Vagina (tissue), 2 donors: Measurements from ENCODE around the gene BPIFB6.

Source experiments
- POLR2A ChIP-seq, 2 donors: fragments of 450-650 bp; IDR thresholded peaks; one replicate each; pipeline ENCODE4 v1.6.1; 2017; ENCODE audit warnings: antibody characterized with exemption in 2 of 2, mild to moderate bottlenecking in 2 of 2, moderate library complexity in 2 of 2
- TF ChIP-seq, protein P1 (sequence below), 3 experiments: fragments of 450-650 bp in 2 of 3; fragments of 200-600 bp in 1 of 3; sonication (generic) in 1 of 3; IDR thresholded peaks; one replicate each; pipeline ENCODE4 v1.5.1; 2017 to 2019; ENCODE audit warnings: antibody characterized with exemption in 3 of 3, mild to moderate bottlenecking in 2 of 3, moderate library complexity in 2 of 3

- TF ChIP-seq POLR2A (IDR thresholded peaks at IDR 0.05) = no peak
- TF ChIP-seq, protein P1, sequence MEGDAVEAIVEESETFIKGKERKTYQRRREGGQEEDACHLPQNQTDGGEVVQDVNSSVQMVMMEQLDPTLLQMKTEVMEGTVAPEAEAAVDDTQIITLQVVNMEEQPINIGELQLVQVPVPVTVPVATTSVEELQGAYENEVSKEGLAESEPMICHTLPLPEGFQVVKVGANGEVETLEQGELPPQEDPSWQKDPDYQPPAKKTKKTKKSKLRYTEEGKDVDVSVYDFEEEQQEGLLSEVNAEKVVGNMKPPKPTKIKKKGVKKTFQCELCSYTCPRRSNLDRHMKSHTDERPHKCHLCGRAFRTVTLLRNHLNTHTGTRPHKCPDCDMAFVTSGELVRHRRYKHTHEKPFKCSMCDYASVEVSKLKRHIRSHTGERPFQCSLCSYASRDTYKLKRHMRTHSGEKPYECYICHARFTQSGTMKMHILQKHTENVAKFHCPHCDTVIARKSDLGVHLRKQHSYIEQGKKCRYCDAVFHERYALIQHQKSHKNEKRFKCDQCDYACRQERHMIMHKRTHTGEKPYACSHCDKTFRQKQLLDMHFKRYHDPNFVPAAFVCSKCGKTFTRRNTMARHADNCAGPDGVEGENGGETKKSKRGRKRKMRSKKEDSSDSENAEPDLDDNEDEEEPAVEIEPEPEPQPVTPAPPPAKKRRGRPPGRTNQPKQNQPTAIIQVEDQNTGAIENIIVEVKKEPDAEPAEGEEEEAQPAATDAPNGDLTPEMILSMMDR (IDR thresholded peaks at IDR 0.05) = no peak
These were observed 34.0 kb upstream of the BPIFB6 start for GRCh38 chr20:32997431-32997830.
